ENCODE data around the gene NOTCH2.

The NOTCH2 gene

GRCh38 chr1:119882132-119883049 is 187.1 kb downstream of the NOTCH2 start:
- no peak for DNase-seq (ENCODE audit: low read depth in 3 of 3, low spot score in 1 of 3)

GRCh38 chr1:119879510-119880434 is 189.7 kb downstream of the NOTCH2 start:
- no peak for DNase-seq (ENCODE audit: low read depth in 3 of 3, low spot score in 1 of 3)

GRCh38 chr1:119878171-119878570 is 191.3 kb downstream of the NOTCH2 start:
- DNase-seq (ENCODE audit: low read depth in 3 of 3, low spot score in 1 of 3), result no peak

- no peak for DNase-seq (ENCODE audit: low read depth in 3 of 3, low spot score in 1 of 3)
These were observed 195.3 kb downstream of the NOTCH2 start for GRCh38 chr1:119874186-119874585.

GRCh38 chr1:119873135-119874015 is 196.1 kb downstream of the NOTCH2 start:
- no peak for DNase-seq (ENCODE audit: low read depth in 3 of 3, low spot score in 1 of 3)

- no peak for DNase-seq (ENCODE audit: low read depth in 3 of 3, low spot score in 1 of 3)
These were observed 197.6 kb downstream of the NOTCH2 start for GRCh38 chr1:119871881-119872280.

- peak in 2 of 3 donors; percentile 7 to 53 for DNase-seq (ENCODE audit: low read depth in 3 of 3, low spot score in 1 of 3)
These were observed 198.4 kb downstream of the NOTCH2 start for GRCh38 chr1:119870917-119871596.

GRCh38 chr1:119869995-119870394 is 199.5 kb downstream of the NOTCH2 start:
- DNase-seq (ENCODE audit: low read depth in 3 of 3, low spot score in 1 of 3), result no peak

- DNase-seq (ENCODE audit: low read depth in 3 of 3, low spot score in 1 of 3), result no peak
These were observed 201.3 kb downstream of the NOTCH2 start for GRCh38 chr1:119868176-119868575.

- no peak for DNase-seq (ENCODE audit: low read depth in 3 of 3, low spot score in 1 of 3)
These were observed 203.0 kb downstream of the NOTCH2 start for GRCh38 chr1:119866451-119866850.

GRCh38 chr1:119865627-119866026 is 203.8 kb downstream of the NOTCH2 start:
- no peak for DNase-seq (ENCODE audit: low read depth in 3 of 3, low spot score in 1 of 3)

GRCh38 chr1:119862276-119862675 is 207.2 kb downstream of the NOTCH2 start:
- no peak for DNase-seq (ENCODE audit: low read depth in 3 of 3, low spot score in 1 of 3)

Data from stimulated activated CD4-positive, alpha-beta T cell treated with anti-CD3 and anti-CD28 coated beads, TNF-alpha, amount 100 ng/mL, for 1 hour (primary cell).